SH-SY5Y (cell line): ENCODE measurements around the gene EPG5.

Source experiments
- GATA2 ChIP-seq: IDR thresholded peaks from 2 replicates; pipeline ENCODE4 v1.6.1; 2011; ENCODE audit warnings: mild to moderate bottlenecking, low read depth, low read length
- GATA3 ChIP-seq: IDR thresholded peaks from 2 replicates; pipeline ENCODE4 v1.6.1; 2011; ENCODE audit warnings: low read depth, mild to moderate bottlenecking, low read length, moderate library complexity

Gene EPG5, protein sequence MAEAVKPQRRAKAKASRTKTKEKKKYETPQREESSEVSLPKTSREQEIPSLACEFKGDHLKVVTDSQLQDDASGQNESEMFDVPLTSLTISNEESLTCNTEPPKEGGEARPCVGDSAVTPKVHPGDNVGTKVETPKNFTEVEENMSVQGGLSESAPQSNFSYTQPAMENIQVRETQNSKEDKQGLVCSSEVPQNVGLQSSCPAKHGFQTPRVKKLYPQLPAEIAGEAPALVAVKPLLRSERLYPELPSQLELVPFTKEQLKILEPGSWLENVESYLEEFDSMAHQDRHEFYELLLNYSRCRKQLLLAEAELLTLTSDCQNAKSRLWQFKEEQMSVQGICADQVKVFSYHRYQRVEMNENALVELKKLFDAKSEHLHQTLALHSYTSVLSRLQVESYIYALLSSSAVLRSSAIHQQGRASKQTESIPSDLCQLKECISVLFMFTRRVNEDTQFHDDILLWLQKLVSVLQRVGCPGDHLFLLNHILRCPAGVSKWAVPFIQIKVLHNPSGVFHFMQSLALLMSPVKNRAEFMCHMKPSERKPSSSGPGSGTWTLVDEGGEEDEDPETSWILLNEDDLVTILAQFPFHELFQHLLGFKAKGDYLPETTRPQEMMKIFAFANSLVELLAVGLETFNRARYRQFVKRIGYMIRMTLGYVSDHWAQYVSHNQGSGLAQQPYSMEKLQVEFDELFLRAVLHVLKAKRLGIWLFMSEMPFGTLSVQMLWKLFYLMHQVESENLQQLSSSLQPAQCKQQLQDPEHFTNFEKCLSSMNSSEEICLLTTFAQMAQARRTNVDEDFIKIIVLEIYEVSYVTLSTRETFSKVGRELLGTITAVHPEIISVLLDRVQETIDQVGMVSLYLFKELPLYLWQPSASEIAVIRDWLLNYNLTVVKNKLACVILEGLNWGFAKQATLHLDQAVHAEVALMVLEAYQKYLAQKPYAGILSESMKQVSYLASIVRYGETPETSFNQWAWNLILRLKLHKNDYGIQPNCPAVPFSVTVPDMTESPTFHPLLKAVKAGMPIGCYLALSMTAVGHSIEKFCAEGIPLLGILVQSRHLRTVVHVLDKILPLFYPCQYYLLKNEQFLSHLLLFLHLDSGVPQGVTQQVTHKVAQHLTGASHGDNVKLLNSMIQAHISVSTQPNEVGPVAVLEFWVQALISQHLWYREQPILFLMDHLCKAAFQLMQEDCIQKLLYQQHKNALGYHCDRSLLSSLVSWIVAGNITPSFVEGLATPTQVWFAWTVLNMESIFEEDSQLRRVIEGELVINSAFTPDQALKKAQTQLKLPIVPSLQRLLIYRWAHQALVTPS (N-terminal part only)

DNA sequence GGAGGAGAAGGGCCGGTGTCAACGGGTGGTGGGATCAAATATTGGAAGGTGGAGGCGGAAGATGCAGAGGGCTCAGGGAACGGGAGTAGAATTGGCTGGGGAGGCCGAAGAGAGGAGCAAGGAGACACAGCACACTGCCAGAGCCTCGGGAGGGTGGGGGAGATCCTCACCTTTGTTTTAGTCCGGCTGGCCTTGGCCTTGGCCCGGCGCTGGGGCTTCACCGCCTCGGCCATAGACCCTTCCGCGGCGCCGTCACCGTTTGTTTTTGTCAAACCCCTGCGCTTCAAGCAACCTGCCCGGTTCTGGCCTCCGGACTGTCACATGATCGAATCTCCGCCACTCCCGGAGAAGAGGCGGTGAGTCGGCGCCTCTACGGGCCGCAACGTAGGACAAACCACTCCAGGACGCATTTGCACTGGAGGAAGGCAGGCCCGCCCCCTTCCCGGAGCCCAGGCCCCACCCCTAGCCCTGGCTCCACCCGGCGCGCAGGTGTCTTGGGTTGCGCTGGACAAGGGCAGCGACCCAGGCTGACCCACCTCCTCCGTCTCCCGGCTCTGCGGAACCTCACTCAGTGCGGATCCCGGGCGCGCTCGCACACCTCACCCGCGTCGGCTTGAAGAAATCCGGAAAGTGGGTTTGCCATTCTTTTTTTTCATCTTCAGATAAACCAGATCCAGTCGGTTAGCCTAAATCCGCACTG, at the start of gene EPG5:
Gene EPG5, minus strand, starts transcription at position 323 of the 700 bp plus-strand sequence. Its CDS starts 90 bp downstream, at position 233.
- TF ChIP-seq GATA3 (no peak), GATA2 (no peak)

DNA sequence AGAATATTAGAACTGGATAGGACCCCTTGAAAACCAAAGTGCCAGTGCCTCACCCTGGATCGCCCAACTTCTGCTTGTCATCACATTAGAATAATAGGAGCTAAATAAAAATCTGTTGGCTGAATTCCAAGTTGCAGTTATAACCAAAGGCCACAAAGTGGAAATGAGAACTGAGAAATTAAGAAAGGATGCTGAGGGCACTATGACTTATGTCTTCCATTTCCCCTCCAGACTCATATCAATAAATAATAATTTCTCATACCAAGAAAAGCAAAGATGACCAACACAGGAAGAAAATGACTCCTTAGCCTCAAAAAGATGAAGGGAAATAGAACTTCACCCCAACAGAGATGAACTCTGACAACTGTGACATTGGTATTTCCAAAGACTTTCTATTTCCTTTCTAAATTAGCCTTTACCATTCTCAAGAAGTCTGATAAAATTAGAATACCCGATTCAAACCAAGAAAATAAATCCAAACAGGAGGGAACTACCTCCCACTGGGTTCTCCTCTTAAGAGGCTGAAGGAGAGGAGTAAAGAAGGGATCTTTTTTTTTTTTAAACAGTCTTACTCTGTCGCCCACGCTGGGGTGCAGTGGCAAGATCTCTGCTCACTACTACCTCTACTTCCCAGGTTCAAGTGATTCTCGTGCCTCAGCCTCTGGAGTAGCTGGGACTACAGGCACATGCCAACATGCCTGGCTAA, 46.5 kb upstream of the EPG5 start:
- TF ChIP-seq GATA3, result no peak
- TF ChIP-seq GATA2, result no peak

DNA sequence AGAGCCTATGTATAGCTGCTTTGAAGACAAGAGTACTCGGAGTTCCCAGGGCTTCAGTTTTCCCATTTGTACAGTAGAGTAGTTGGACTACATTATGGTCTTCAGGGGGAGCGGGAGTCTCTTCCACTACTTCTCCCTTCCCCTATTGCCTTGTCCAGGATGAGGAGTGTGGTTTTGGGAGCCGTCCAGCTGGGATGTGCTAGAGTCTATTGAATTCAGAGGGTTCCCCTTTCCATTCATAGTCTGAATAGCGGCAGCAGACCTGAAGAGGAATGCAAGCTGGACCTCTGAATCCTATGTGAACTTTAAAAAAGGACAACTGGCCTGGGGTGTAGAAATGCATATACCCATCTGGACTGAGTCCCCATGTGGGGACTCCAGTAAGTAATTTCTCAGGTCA, 43.5 kb upstream of the EPG5 start:
- no peak for TF ChIP-seq GATA3
- no peak for TF ChIP-seq GATA2

DNA sequence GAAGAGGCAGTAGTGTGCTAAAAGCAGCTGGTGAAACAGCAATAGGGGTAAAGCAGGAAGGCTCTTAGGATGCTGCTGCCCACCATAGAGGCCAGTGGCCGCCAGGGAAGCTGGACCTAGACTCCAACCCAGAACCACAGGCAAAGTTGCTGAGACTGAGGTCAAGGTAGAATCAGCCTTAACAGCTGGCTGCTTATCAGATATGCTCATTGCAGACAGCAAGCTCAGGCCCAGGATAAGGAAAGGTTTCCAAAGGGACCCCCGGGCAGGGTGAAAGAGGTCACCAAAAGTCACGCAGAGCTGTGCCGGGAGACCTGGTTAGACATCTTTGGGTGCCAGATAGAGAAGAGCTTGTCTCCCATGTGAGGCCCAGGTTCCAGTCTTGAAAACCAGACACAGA, 42.9 kb upstream of the EPG5 start:
- TF ChIP-seq GATA3, result no peak
- TF ChIP-seq GATA2, result no peak

DNA sequence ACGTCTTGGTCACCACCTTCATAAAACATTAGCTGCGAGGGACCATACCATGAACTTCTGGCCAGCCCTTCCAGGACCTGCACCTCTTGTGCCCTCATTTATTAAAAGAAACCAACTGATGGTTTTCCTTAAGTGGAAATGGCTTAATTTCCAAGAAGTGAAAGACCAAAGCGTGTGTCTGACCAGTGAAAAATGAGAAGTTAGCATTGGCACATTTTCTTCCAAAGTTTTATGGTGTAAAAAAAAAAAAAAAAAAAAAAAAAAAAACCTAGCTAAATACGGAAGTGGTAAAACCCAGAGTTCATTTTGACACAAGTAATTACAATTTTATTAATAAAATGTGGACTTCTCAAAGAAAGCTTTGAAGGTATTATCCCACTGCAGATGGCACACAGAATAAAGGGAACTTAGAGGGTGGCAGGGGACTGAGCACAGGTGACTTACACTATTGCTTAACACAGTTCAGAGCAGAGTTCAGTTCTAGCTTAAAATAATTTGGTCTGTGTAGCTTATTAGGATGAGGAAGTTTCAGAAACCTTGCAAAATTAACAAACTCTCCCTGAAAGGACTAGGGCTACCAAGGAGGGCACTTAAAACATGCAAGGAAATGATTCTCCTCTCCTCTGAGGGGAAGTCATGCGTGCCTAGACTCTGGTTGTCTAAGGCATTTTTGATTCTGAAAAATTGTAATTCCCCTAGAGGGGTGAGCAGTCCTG, 42.2 kb upstream of the EPG5 start:
- TF ChIP-seq GATA2 (no peak), GATA3 (no peak)

DNA sequence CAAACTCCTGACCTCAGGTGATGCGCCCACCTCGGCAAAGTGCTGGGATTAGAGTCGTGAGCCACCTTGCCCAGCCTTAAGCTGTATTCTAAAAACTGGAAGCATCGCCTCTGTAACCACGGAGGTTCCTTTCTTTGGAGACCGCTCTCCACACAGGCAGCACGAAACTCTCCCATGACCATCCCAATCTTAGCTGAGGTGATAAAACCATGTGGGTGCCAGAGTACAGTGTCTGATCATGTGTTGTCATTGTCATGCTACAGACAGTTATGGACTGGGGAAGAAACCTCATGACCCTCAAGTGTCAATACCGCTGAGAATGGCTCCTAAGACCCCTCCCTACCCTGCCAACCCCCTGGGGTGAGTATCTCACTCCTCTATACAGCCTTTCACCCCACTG, 41.4 kb upstream of the EPG5 start:
- TF ChIP-seq GATA3 (no peak), GATA2 (no peak)

DNA sequence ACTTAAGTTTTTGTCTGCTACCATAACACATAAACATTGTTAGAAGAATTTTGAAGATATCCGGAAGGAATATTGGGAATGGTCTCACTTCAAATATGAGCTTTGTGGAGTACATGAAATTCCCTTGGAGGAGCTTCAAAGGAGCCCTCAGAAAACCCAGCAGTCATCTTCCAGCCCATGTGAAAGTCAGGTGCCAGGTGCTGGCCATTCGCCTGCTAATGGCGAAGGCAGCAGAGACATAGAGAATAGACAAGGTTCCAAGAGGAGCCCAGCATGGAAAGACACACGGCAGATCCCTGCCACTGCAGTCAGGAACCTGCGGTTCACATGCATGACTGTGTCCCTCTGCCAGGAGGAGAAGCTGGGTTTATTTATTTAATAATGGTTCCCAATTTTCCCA, 40.0 kb upstream of the EPG5 start:
- no peak for TF ChIP-seq GATA2
- TF ChIP-seq GATA3, result no peak

DNA sequence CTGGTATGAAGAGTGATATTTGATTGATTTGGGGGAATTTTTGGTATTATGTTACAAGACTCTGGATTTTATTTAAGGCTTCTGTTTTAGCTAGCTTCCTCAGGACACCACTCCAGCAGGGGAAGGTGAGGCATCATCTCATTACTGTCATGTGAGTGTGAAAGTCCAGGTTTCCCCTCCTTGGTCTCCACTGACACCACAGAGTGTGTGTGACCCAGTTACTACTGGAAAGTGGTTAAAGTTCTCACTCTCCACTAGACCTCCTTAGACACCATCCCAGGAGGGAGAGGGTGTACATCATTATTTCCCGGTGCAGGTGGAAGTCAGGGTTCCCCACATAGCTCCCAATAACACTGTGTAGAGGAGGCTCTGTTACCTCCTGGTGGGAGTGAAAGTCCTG, 35.8 kb upstream of the EPG5 start:
- no peak for TF ChIP-seq GATA2
- TF ChIP-seq GATA3, result no peak

DNA sequence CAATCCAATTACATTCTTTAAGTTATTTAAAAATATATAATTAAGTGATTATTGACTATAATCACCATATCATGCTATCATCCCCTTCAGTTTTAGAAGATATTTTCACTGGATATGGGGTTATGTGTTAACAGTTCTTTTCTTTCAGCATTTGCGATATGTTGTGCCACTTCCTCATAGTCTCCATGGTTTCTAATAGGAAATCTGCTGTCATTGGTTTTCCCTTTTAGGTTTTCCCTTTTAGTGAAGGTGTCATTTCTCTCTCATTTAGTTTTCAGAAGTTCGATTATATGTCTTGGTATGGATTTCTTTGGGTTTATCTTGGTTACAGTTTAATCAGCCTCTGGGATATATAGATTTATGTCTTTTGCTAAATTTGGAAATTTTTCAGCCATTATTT, 34.8 kb upstream of the EPG5 start:
- no peak for TF ChIP-seq GATA3
- no peak for TF ChIP-seq GATA2

DNA sequence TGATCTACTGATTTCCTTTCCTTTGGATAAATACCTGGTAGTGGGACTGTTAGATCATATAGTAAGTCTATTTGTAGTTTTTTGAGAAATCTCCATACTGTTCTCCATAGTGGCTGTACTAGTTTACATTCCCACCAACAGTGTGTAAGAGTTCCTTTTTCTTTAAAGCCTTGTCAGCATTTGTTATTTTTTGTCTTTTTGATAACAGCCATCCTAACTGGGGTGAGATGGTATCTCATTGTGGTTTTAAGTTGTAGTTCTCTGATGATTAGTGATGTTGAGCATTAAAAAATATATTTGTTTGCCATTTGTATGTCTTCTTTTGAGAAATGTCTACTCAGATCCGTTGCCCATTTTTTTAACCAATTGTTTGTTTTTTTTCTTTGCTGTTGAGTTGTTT, 33.9 kb upstream of the EPG5 start:
- TF ChIP-seq GATA2, result no peak
- no peak for TF ChIP-seq GATA3

DNA sequence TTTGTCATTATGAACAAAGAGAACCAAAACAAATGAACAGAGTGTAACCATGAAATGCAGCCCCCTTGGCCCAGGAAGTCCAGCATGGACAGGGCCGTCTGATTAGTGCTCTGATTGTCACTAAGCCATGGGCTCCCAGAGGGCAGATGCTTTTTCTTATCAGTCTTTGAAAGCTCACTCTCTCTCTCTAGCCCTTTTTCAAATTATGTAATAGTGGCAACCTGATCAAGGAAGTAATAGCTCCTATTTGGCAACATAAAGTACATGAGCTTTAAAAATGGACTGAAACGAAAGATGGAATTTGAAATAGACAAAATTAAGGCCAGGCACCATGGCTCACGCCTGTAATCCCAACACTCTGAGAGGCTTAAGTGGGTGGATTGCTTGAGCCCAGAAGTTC, 32.4 kb upstream of the EPG5 start:
- TF ChIP-seq GATA3, result no peak
- TF ChIP-seq GATA2, result no peak

DNA sequence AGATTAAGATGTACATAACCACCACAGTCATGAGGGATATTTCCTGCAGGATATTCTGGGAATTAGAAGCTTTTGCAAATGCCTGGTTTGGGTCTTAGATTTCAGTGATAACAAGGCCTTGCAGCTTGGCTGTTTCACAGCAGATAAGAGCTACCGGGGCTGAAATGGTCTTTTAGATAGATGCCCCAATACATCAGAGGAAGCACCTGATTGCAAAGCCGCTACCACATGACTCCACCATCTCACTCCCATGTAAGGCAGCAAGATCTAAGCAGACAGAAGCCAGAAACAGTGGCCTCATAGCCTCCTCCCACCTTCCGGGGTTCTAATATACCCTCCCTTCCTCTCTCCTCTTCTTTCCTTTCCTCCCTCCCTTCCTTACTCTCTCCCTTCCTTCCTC, 31.1 kb upstream of the EPG5 start:
- TF ChIP-seq GATA2, result peak; percentile 46; the same call in 1 of the 2 replicates
- no peak for TF ChIP-seq GATA3

DNA sequence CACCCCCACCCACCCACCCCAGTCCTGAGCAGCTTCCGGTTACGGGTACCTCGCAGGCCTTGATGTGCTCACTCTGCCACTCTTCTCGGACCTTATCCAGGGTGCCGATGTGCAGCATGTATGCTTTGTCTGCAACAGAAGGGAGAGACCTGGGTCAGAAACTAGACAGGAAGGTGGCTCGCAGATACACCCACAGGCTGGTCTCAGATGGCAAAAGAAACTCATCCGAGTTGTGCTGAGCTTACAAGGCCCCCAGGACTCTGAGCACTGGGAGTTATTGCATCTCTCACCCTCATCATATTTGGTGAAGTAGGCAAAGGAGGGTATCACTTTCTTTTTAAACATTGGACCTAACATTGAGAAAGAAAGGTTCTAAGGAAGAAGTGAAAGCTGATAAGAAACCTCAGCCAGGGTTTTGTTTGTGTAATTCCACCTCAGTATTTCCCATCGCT, 30.6 kb upstream of the EPG5 start:
- TF ChIP-seq GATA2 (no peak), GATA3 (no peak)
